ENCODE measurements around the gene CHMP5. TPM values are rescaled to one million over a fixed set of nuclear protein-coding genes. Genes with fewer than 3 reads are reported as not detected.

Gene CHMP5
- total and polyA plus RNA-seq, 2 donors (not counting 1 experiment from before 2014, with no cell fraction given): 108 to 124 TPM

DNA sequence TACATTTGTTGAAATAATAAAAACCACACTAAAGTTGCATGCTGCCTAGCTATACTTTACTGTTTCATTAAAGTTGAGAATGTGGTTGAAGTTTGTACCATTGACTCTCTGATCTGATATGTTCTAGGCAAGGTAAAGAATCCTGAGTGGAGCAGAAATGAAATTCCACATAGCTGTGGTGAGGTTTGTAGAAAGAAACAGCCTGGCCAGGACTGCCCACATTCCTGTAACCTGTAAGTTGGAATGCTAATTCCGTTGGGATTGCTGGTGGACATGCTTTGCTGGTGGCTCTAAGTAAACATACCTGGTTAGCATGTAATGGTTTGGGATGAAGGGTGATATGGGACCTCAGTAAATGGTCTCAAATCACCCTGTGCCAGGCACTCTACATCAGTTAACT, 42.2 kb downstream of the CHMP5 start:
- H3K36me3 ChIP-seq (ENCODE audit: control insufficient read depth, insufficient read depth, low read length): peaks cover 21% of the 10 kb centered on the region
- no peak overlapping the region for H3K9ac ChIP-seq (ENCODE audit: insufficient read depth, low read length)

DNA sequence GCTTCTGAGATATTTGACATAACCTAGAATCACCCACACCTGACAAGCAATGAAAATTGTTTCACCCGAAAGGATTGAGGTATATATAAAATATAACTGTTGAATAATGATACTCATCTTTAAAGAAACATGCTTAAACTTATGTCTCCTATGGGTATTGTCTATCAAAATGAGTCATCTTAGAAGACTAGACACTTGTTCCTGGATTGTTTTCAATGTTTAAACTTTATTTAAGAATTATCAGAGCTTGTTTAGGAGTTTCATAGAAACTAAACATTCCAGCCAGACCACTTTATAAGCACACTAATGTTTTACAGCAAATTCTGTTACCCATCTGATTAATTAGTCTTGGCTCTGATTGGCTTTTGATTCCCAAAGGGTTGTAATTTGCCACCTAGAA, 45.1 kb downstream of the CHMP5 start:
- DNase-seq (ENCODE audit: low read depth in 2 of 2): no peak
- H3K27ac ChIP-seq (ENCODE audit: insufficient read depth, low read length): no peak overlapping the region
- peaks cover 17% of the 10 kb centered on the region for H3K36me3 ChIP-seq (ENCODE audit: control insufficient read depth, insufficient read depth, low read length)

More for the DNA sequence above, 42.2 kb downstream of the CHMP5 start:
- no peaks in the 10 kb centered on the region for H4K20me1 ChIP-seq (ENCODE audit: control insufficient read depth, extremely low read depth, insufficient read depth, low read length)
- peaks cover 2% of the 10 kb centered on the region for H3K79me2 ChIP-seq (ENCODE audit: control insufficient read depth, insufficient read depth, low read length)
- H3K4me2 ChIP-seq (ENCODE audit: extremely low read depth, insufficient read depth, low read length): no peak overlapping the region
- DNase-seq (ENCODE audit: low read depth in 2 of 2): peak in 1 of 2 donors; percentile 73
- no peaks in the 10 kb centered on the region for H3K9me3 ChIP-seq (ENCODE audit: control insufficient read depth, insufficient read depth, low read depth, low read length)
- H3K27me3 ChIP-seq (ENCODE audit: control insufficient read depth, insufficient read depth, low read length): no peaks in the 10 kb centered on the region
- H3K4me1 ChIP-seq (ENCODE audit: control insufficient read depth, extremely low read depth, insufficient read depth, low read length): no peaks in the 10 kb centered on the region
- TF ChIP-seq, protein P1, sequence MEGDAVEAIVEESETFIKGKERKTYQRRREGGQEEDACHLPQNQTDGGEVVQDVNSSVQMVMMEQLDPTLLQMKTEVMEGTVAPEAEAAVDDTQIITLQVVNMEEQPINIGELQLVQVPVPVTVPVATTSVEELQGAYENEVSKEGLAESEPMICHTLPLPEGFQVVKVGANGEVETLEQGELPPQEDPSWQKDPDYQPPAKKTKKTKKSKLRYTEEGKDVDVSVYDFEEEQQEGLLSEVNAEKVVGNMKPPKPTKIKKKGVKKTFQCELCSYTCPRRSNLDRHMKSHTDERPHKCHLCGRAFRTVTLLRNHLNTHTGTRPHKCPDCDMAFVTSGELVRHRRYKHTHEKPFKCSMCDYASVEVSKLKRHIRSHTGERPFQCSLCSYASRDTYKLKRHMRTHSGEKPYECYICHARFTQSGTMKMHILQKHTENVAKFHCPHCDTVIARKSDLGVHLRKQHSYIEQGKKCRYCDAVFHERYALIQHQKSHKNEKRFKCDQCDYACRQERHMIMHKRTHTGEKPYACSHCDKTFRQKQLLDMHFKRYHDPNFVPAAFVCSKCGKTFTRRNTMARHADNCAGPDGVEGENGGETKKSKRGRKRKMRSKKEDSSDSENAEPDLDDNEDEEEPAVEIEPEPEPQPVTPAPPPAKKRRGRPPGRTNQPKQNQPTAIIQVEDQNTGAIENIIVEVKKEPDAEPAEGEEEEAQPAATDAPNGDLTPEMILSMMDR (conservative IDR thresholded peaks at IDR 0.05 in 1 of 2, IDR thresholded peaks at IDR 0.05 in 1 of 2; ENCODE audit: low read depth in 1 of 2, low read length in 2 of 2): no peak
- no peak for TF ChIP-seq EZH2 (IDR thresholded peaks at IDR 0.05; ENCODE audit: low read length, missing control alignments)
- no peak overlapping the region for H3K27ac ChIP-seq (ENCODE audit: insufficient read depth, low read length)
- no peak overlapping the region for H2AFZ ChIP-seq (ENCODE audit: low read length)
- no peak overlapping the region for H3K4me3 ChIP-seq (replicated peaks in 1 of 4; ENCODE audit: control extremely low read depth in 1 of 4, insufficient read depth in 1 of 4, low read depth in 3 of 4, low read length in 4 of 4)

DNA sequence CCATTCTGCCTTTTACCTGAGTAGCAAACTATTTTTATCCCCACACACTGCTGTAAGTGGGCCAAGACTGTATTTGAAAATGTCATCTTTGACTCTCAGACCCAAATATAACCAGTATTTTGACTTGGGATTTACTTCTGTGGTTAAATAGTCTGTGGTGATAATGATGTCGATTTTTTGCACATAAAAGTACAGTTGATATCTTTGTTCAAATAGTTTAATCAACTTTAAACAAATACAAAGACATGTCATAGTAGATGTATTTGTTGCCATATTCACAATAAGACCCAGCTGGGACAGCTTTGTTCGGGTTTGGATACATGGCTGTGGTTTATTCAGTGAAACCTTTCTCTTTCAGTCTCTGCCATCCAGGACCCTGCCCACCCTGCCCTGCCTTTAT, 45.9 kb downstream of the CHMP5 start:
- TF ChIP-seq, protein P1 (conservative IDR thresholded peaks at IDR 0.05 in 1 of 2, IDR thresholded peaks at IDR 0.05 in 1 of 2; ENCODE audit: low read depth in 1 of 2, low read length in 2 of 2): no peak
- TF ChIP-seq EZH2 (IDR thresholded peaks at IDR 0.05; ENCODE audit: low read length, missing control alignments): no peak
- Histone ChIP-seq H4K20me1 (ENCODE audit: control insufficient read depth, extremely low read depth, insufficient read depth, low read length) (no peaks in the 10 kb centered on the region), H3K4me3 (replicated peaks in 1 of 4; ENCODE audit: control extremely low read depth in 1 of 4, insufficient read depth in 1 of 4, low read depth in 3 of 4, low read length in 4 of 4) (no peak overlapping the region), H3K27me3 (ENCODE audit: control insufficient read depth, insufficient read depth, low read length) (no peaks in the 10 kb centered on the region), H2AFZ (ENCODE audit: low read length) (no peak overlapping the region), H3K36me3 (ENCODE audit: control insufficient read depth, insufficient read depth, low read length) (peaks cover 15% of the 10 kb centered on the region), H3K4me2 (ENCODE audit: extremely low read depth, insufficient read depth, low read length) (no peak overlapping the region), H3K27ac (ENCODE audit: insufficient read depth, low read length) (no peak overlapping the region), H3K9ac (ENCODE audit: insufficient read depth, low read length) (no peak overlapping the region), H3K79me2 (ENCODE audit: control insufficient read depth, insufficient read depth, low read length) (no peaks in the 10 kb centered on the region), H3K4me1 (ENCODE audit: control insufficient read depth, extremely low read depth, insufficient read depth, low read length) (no peaks in the 10 kb centered on the region), H3K9me3 (ENCODE audit: control insufficient read depth, insufficient read depth, low read depth, low read length) (no peaks in the 10 kb centered on the region)
- no peak for DNase-seq (ENCODE audit: low read depth in 2 of 2)

More for the DNA sequence above, 45.1 kb downstream of the CHMP5 start:
- H3K9me3 ChIP-seq (ENCODE audit: control insufficient read depth, insufficient read depth, low read depth, low read length): no peaks in the 10 kb centered on the region
- H3K4me2 ChIP-seq (ENCODE audit: extremely low read depth, insufficient read depth, low read length): no peak overlapping the region
- no peaks in the 10 kb centered on the region for H3K27me3 ChIP-seq (ENCODE audit: control insufficient read depth, insufficient read depth, low read length)
- TF ChIP-seq EZH2 (IDR thresholded peaks at IDR 0.05; ENCODE audit: low read length, missing control alignments): no peak
- TF ChIP-seq, protein P1 (conservative IDR thresholded peaks at IDR 0.05 in 1 of 2, IDR thresholded peaks at IDR 0.05 in 1 of 2; ENCODE audit: low read depth in 1 of 2, low read length in 2 of 2): no peak
- H3K4me3 ChIP-seq (replicated peaks in 1 of 4; ENCODE audit: control extremely low read depth in 1 of 4, insufficient read depth in 1 of 4, low read depth in 3 of 4, low read length in 4 of 4): no peak overlapping the region
- no peaks in the 10 kb centered on the region for H4K20me1 ChIP-seq (ENCODE audit: control insufficient read depth, extremely low read depth, insufficient read depth, low read length)
- no peaks in the 10 kb centered on the region for H3K4me1 ChIP-seq (ENCODE audit: control insufficient read depth, extremely low read depth, insufficient read depth, low read length)
- H3K79me2 ChIP-seq (ENCODE audit: control insufficient read depth, insufficient read depth, low read length): no peaks in the 10 kb centered on the region
- no peak overlapping the region for H3K9ac ChIP-seq (ENCODE audit: insufficient read depth, low read length)
- no peak overlapping the region for H2AFZ ChIP-seq (ENCODE audit: low read length)
